Measurements from ENCODE around the gene TRIM28. TPM values are rescaled to one million over a fixed set of nuclear protein-coding genes. Genes with fewer than 3 reads are reported as not detected.
A peak's percentile ranks its signal among the peaks of the same experiment; 100 is the strongest.

TRIM28 gene
- total and polyA plus RNA-seq, 9 of the 15 experiments (the other 6 are each of a cell fraction or from before 2014, with no cell fraction given): 12.1 to 797 (median 490) TPM

- no TSS peak for BruUV-seq (replicated peaks)
- Histone ChIP-seq H3K4me3 (peak overlapping the region; percentile 1; the same call in 1 of the 2 replicates), H3K27me3 (ENCODE audit: control insufficient read depth in 2 of 2, insufficient read depth in 2 of 2, low read length in 2 of 2) (no peaks in the 10 kb centered on the region), H3K79me2 (ENCODE audit: control insufficient read depth, insufficient read depth, low read length) (peaks cover 34% of the 10 kb centered on the region), H2AFZ (ENCODE audit: low read depth, low read length) (peak overlapping the region; percentile 93; the same call in 1 of the 2 replicates), H3K9me1 (ENCODE audit: control insufficient read depth, insufficient read depth, low read length) (peaks cover 9% of the 10 kb centered on the region), H3K36me3 (ENCODE audit: control insufficient read depth, insufficient read depth, low read length) (peaks cover 31% of the 10 kb centered on the region; the same call in 2 of the 3 replicates), H3K4me2 (ENCODE audit: insufficient read depth, low read length) (peak overlapping the region; percentile 59; the same call in 1 of the 2 replicates), H3K9me3 (replicated peaks; ENCODE audit: control insufficient read depth, insufficient read depth, low read depth, low read length) (no peaks in the 10 kb centered on the region; the same call in 1 of the 2 replicates), H4K20me1 (replicated peaks; ENCODE audit: control insufficient read depth, insufficient read depth, low read length) (no peaks in the 10 kb centered on the region), H3K4me1 (replicated peaks in 1 of 2; ENCODE audit: control insufficient read depth in 2 of 2, insufficient read depth in 2 of 2, low read length in 2 of 2) (peaks cover 12 to 66% of the 10 kb centered on the region in 2 experiments), H3K27ac (ENCODE audit: extremely low read depth, low read depth, low read length) (peak overlapping the region; percentile 79), H3K9ac (ENCODE audit: insufficient read depth in 1 of 2, low read depth in 2 of 2, low read length in 2 of 2) (peak overlapping the region; percentile 84 to 85)
- peak; percentile 46 for FAIRE-seq
- ATAC-seq: peak; percentile 9; the same call in 2 of the 3 replicates
- no peak for DNase-seq (ENCODE audit: extremely low read depth in 1 of 4, low spot score in 3 of 4)
- TF ChIP-seq XRCC3 (IDR thresholded peaks at IDR 0.05) (no peak), CEBPG (CRISPR knock-in tag; IDR thresholded peaks at IDR 0.05) (0 out of 2 replicates have a peak, but pooled peaks have one; percentile 14), CEBPG (tag; conservative IDR thresholded peaks at IDR 0.05 in 1 of 2, IDR thresholded peaks at IDR 0.05 in 1 of 2) (no peak), TFAP4 (CRISPR knock-in tag; IDR thresholded peaks at IDR 0.05; ENCODE audit: borderline replicate concordance) (no peak)
- 78% methylated on average over 10 of the region's 10 CpGs for WGBS (ENCODE audit: insufficient coverage, low coverage, missing lambda C conversion rate)
- in situ Hi-C loops (cut with MboI): no loop called here
- intact Hi-C loops (cut with micrococcal nuclease): loop anchor here (5.0 kb wide), 1 partner anchor 331 kb away; the partner anchor contains the start of gene ZNF274
- CTCF ChIA-PET (ENCODE audit: low intra/inter-chr PET ratio): interaction anchor here (0.9 kb wide), 1 partner anchor 67 kb away, joined by 3 read pairs; no protein-coding TSS in a partner anchor
- POLR2A ChIA-PET: interaction anchor here (0.6 to 1.0 kb wide), 3 partner anchors 14 to 46 kb away, joined by 3 to 8 read pairs (median 7); partner anchors contain the start of gene TRIM28
Measured at GRCh38 chr19:58513213-58513693, 30.6 kb upstream of the TRIM28 start.

Measured in K562 (cell line).